GM23248 (cell line): ENCODE measurements around the gene FMOD. TPM values are rescaled to one million over a fixed set of nuclear protein-coding genes. Genes with fewer than 3 reads are reported as not detected.

Source experiments
- DNase-seq: peaks from one replicate; pipeline ENCODE4 v3.0.0-alpha.2; 2015
- H2AFZ ChIP-seq: fragments of 200-600 bp; sonication (generic); 2 replicates; pipeline ENCODE4 v1.6.1; 2016; ENCODE audit warnings: antibody characterized with exemption
- H3F3A ChIP-seq: fragments of 200-600 bp; sonication (generic); 2 replicates; pipeline ENCODE4 v1.6.1; 2016; ENCODE audit warnings: mild to moderate bottlenecking, antibody characterized with exemption, mixed run types; ENCODE audit not compliant: insufficient read depth
- H3K27ac ChIP-seq: fragments of 200-600 bp; sonication (generic); 2 replicates; pipeline ENCODE4 v1.5.1; 2016; ENCODE audit warnings: mild to moderate bottlenecking
- H3K27me3 ChIP-seq: fragments of 200-600 bp; sonication (generic); replicated peaks from 2 replicates; pipeline ENCODE4 v1.6.1; 2016; ENCODE audit warnings: mild to moderate bottlenecking; ENCODE audit not compliant: insufficient read depth
- H3K36me3 ChIP-seq: fragments of 200-600 bp; sonication (generic); 2 replicates; pipeline ENCODE4 v1.6.1; 2016; ENCODE audit warnings: low read depth, mild to moderate bottlenecking
- H3K4me1 ChIP-seq: fragments of 200-600 bp; sonication (generic); 2 replicates; pipeline ENCODE4 v1.6.1; 2016; ENCODE audit warnings: mild to moderate bottlenecking; ENCODE audit not compliant: insufficient read depth
- H3K4me2 ChIP-seq: fragments of 200-600 bp; sonication (generic); one replicate; pipeline ENCODE4 v1.6.1; 2016; ENCODE audit warnings: mild to moderate bottlenecking; ENCODE audit not compliant: unreplicated experiment
- H3K4me3 ChIP-seq: fragments of 200-600 bp; sonication (generic); 2 replicates; pipeline ENCODE4 v1.5.1; 2016; ENCODE audit warnings: mild to moderate bottlenecking
- H3K79me2 ChIP-seq: fragments of 200-600 bp; sonication (generic); 2 replicates; pipeline ENCODE4 v1.6.1; 2016; ENCODE audit warnings: mild to moderate bottlenecking; ENCODE audit not compliant: insufficient read depth
- H3K9ac ChIP-seq: fragments of 200-600 bp; sonication (generic); 2 replicates; pipeline ENCODE4 v1.6.1; 2016; ENCODE audit warnings: mild to moderate bottlenecking
- H3K9me2 ChIP-seq: fragments of 200-600 bp; sonication (generic); 2 replicates; pipeline ENCODE4 v1.6.1; 2016; ENCODE audit warnings: mixed run types, mild to moderate bottlenecking, moderate library complexity; ENCODE audit not compliant: insufficient read depth
- H3K9me3 ChIP-seq: fragments of 200-600 bp; sonication (generic); one replicate; pipeline ENCODE4 v1.6.1; 2017; ENCODE audit warnings: low read depth
- H4K20me1 ChIP-seq: fragments of 200-600 bp; sonication (generic); 2 replicates; pipeline ENCODE4 v1.6.0; 2016; ENCODE audit not compliant: insufficient read depth
- EZH2 ChIP-seq: fragments of 200-600 bp; sonication (generic); IDR thresholded peaks from 2 replicates; pipeline ENCODE4 v1.6.1; 2018; ENCODE audit warnings: antibody characterized with exemption, mild to moderate bottlenecking; ENCODE audit not compliant: insufficient read depth, poor library complexity, severe bottlenecking
- EZH2phosphoT487 ChIP-seq: fragments of 200-600 bp; sonication (generic); IDR thresholded peaks from 2 replicates; pipeline ENCODE4 v1.6.1; 2018; ENCODE audit warnings: antibody characterized with exemption, moderate library complexity, mild to moderate bottlenecking, low read depth; ENCODE audit not compliant: insufficient read depth
- WGBS, 2 experiments: methylation state at CpG; one replicate each; pipeline ENCODE4 v1.1.6; 2015 to 2017; ENCODE audit warnings: low lambda C conversion rate in 2 of 2, low coverage in 1 of 2; ENCODE audit errors: missing lambda C conversion rate in 2 of 2; 5-methylcytosine and 5-hydroxymethylcytosine counted together
- in situ Hi-C: fragments of 300-500 bp; cut with MboI; formaldehyde crosslinking; loops from 2 replicates; pipeline ENCODE4 v1.15.0; 2020
- polyA plus RNA-seq: library from polyadenylated mRNA; unstranded; fragments of >200 nt; fragmentation: Nextera tagmentation; extraction: Ambion mirVana; gene quantifications from 2 replicates; pipeline ENCODE4 v1.2.1, GENCODE V29; 2016
- total RNA-seq: library from RNA; depleted of rRNA; stranded (reverse); fragments of >200 nt; shearing (Covaris generic); gene quantifications from 2 replicates; pipeline ENCODE4 v1.2.3, GENCODE V29; 2014

FMOD gene
- total and polyA plus RNA-seq, 2 experiments from 2014 or later = 11.4 to 14.6 TPM

DNA sequence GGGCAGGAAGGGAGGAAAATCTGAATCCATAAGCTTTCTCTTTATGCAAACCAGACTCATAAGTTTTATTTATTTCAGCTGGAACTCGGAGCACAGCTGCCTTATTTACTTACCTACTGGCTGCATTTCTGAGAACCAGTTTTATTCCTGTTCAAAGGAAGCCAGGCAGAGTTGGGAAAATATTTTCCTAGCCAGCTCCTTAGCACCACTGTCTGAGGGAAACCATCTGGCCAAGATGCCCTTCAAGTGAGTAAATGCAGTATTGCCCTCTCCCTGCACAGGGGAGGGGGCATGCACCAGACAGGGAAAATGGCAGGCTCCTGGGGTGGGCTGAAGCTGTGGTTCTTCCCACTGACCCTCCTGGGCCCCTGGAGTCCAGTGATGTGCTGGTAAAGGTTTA, 28.9 kb upstream of the FMOD start:
- Histone ChIP-seq H3F3A (no peaks in the 10 kb centered on the region), H2AFZ (no peak overlapping the region), H3K4me2 (no peak overlapping the region), H3K4me3 (no peak overlapping the region), H3K4me1 (no peaks in the 10 kb centered on the region), H4K20me1 (no peaks in the 10 kb centered on the region), H3K9ac (no peak overlapping the region), H3K27ac (no peak overlapping the region), H3K9me3 (no peaks in the 10 kb centered on the region), H3K27me3 (peaks cover 15% of the 10 kb centered on the region), H3K36me3 (no peaks in the 10 kb centered on the region), H3K79me2 (no peaks in the 10 kb centered on the region), H3K9me2 (no peaks in the 10 kb centered on the region)
- 24 to 30% methylated on average over 1 of the region's 1 CpG for WGBS, 2 experiments
- TF ChIP-seq EZH2 (no peak), EZH2phosphoT487 (no peak)
- in situ Hi-C loops = no loop called here
- DNase-seq = no peak

DNA sequence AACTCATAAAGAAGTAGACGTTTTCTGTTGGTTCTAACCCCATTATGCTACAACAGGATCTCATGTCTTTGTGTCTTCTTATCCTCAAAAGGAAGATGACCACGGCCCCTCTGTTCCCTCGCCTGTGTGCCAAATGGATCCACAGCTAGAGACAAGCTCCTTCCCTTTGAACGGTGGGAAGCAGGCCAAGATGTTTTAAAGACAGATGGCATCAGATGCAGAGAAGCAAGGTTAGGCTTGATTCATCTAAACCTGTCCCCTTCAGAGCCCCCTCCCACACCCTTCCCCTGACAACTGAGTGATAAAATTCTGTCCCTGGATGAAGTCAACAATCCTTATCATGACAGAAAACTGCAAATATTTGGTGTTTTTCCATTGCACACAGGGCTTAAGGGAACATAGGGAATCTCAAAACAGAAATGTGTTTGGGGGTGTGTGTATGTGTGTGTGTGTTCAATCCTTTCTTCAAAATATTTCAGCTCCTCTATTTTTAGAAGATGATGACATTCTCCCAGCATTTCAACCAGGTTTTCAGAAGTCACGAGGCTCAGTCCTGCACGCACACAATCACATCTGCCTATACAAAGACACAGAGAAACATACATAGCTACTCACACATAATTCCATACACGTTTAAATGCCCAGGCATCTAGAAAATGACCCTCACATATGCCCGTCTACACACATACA, 27.8 kb upstream of the FMOD start:
- no peak overlapping the region for H3K4me3 ChIP-seq
- no peak for TF ChIP-seq EZH2phosphoT487
- no peak for TF ChIP-seq EZH2
- H3K27me3 ChIP-seq = peaks cover 6% of the 10 kb centered on the region
- 43 to 46% methylated on average over 8 of the region's 8 CpGs for WGBS, 2 experiments
- in situ Hi-C loops = no loop called here
- no peaks in the 10 kb centered on the region for H3K36me3 ChIP-seq
- H3K9me3 ChIP-seq = no peaks in the 10 kb centered on the region
- H3K9me2 ChIP-seq = no peaks in the 10 kb centered on the region
- H3K4me2 ChIP-seq = no peak overlapping the region
- no peaks in the 10 kb centered on the region for H3K4me1 ChIP-seq
- DNase-seq = no peak
- no peaks in the 10 kb centered on the region for H3K79me2 ChIP-seq
- H3F3A ChIP-seq = no peaks in the 10 kb centered on the region
- H4K20me1 ChIP-seq = no peaks in the 10 kb centered on the region
- no peak overlapping the region for H2AFZ ChIP-seq
- no peak overlapping the region for H3K27ac ChIP-seq
- H3K9ac ChIP-seq = no peak overlapping the region

- no peaks in the 10 kb centered on the region for H3K9me3 ChIP-seq
- TF ChIP-seq EZH2 (no peak), EZH2phosphoT487 (no peak)
- no peak for DNase-seq
- no peaks in the 10 kb centered on the region for H3K79me2 ChIP-seq
- H3K4me1 ChIP-seq = peaks cover 7% of the 10 kb centered on the region
- WGBS, 2 experiments = 90 to 92% methylated on average over 1 of the region's 1 CpG
- no peaks in the 10 kb centered on the region for H3K36me3 ChIP-seq
- H3K4me2 ChIP-seq = no peak overlapping the region
- H4K20me1 ChIP-seq = no peaks in the 10 kb centered on the region
- no peaks in the 10 kb centered on the region for H3K9me2 ChIP-seq
- H3K9ac ChIP-seq = no peak overlapping the region
- H3K27ac ChIP-seq = no peak overlapping the region
- no peaks in the 10 kb centered on the region; the same call in 1 of the 2 replicates for H3K27me3 ChIP-seq
- H3K4me3 ChIP-seq = no peak overlapping the region
- H3F3A ChIP-seq = no peaks in the 10 kb centered on the region
- in situ Hi-C loops = no loop called here
- no peak overlapping the region for H2AFZ ChIP-seq
Measured at GRCh38 chr1:203373991-203374390, 23.1 kb upstream of the FMOD start.

- peaks cover 12% of the 10 kb centered on the region for H3K4me1 ChIP-seq
- no peak overlapping the region for H3K27ac ChIP-seq
- H3K27me3 ChIP-seq = no peaks in the 10 kb centered on the region; the same call in 1 of the 2 replicates
- 83 to 85% methylated on average over 2 of the region's 2 CpGs for WGBS, 2 experiments
- no peaks in the 10 kb centered on the region for H3F3A ChIP-seq
- H3K4me2 ChIP-seq = no peak overlapping the region
- H3K9me2 ChIP-seq = no peaks in the 10 kb centered on the region
- no peak overlapping the region for H3K9ac ChIP-seq
- no peaks in the 10 kb centered on the region for H4K20me1 ChIP-seq
- TF ChIP-seq EZH2 = no peak
- TF ChIP-seq EZH2phosphoT487 = no peak
- DNase-seq = no peak
- H3K4me3 ChIP-seq = no peak overlapping the region
- no peaks in the 10 kb centered on the region for H3K9me3 ChIP-seq
- no peak overlapping the region for H2AFZ ChIP-seq
- in situ Hi-C loops = no loop called here
- no peaks in the 10 kb centered on the region for H3K79me2 ChIP-seq
- no peaks in the 10 kb centered on the region for H3K36me3 ChIP-seq
Measured at GRCh38 chr1:203373002-203373401, 22.1 kb upstream of the FMOD start.
